IMR-90 (cell line): ENCODE measurements around the gene SLC38A6. TPM values are rescaled to one million over a fixed set of nuclear protein-coding genes. Genes with fewer than 3 reads are reported as not detected.

ENCODE experiments used
- ATAC-seq: fragments of 200-7000 bp; cut with Tn5 transposase; 2 replicates; pipeline ENCODE4 v1.9.1; 2020; ENCODE audit warnings: low read depth, mild to moderate bottlenecking, moderate library complexity
- BruUV-seq: library from RNA; stranded (reverse); fragments of 400-500 nt; replicated peaks from 2 replicates; lab custom pipeline; 2021; lab: Mats Ljungman, UMichigan
- CTCF ChIA-PET: fragments of 300-600 bp; formaldehyde crosslinking; extraction: SDS; loops from one replicate; lab custom pipeline; 2021; ENCODE audit warnings: antibody characterized with exemption; lab: Yijun Ruan, JAX
- POLR2A ChIA-PET: fragments of 300-600 bp; sonication (Branson Sonifier 250); formaldehyde crosslinking; loops from one replicate; lab custom pipeline; 2022; ENCODE audit warnings: antibody characterized with exemption; ENCODE audit not compliant: unreplicated experiment; lab: Charles Lee
- DNase-seq: peaks from one replicate; pipeline ENCODE4 v3.0.0; 2013
- H2AFZ ChIP-seq: replicated peaks from 2 replicates; pipeline ENCODE3; 2013; ENCODE audit warnings: low read length, mild to moderate bottlenecking; ENCODE audit not compliant: poor library complexity
- H2AK5ac ChIP-seq: 2 replicates; pipeline ENCODE4 v1.6.1; 2013; ENCODE audit warnings: low read depth, low read length, inconsistent platforms
- H2AK9ac ChIP-seq: replicated peaks from 2 replicates; pipeline ENCODE3; 2013; ENCODE audit warnings: mild to moderate bottlenecking, low read depth, low read length, moderate library complexity; ENCODE audit not compliant: poor library complexity
- H2BK120ac ChIP-seq: 2 replicates; pipeline ENCODE4 v1.6.1; 2013; ENCODE audit warnings: low read depth, low read length, inconsistent platforms
- H2BK15ac ChIP-seq: 3 replicates; pipeline ENCODE4 v1.6.1; 2013; ENCODE audit warnings: low read depth, low read length, inconsistent platforms
- H2BK20ac ChIP-seq: 2 replicates; pipeline ENCODE4 v1.6.1; 2013; ENCODE audit warnings: low read depth, mild to moderate bottlenecking, inconsistent platforms, low read length, moderate library complexity
- H2BK5ac ChIP-seq: 2 replicates; pipeline ENCODE4 v1.6.1; 2013; ENCODE audit warnings: mild to moderate bottlenecking, low read depth, low read length, inconsistent platforms; ENCODE audit not compliant: poor library complexity, severe bottlenecking
- H3K14ac ChIP-seq: replicated peaks from 2 replicates; pipeline ENCODE4 v1.6.1; 2013; ENCODE audit warnings: low read depth, low read length, inconsistent platforms
- H3K18ac ChIP-seq: 2 replicates; pipeline ENCODE4 v1.6.1; 2013; ENCODE audit warnings: low read depth, low read length, control low read depth
- H3K23ac ChIP-seq: 2 replicates; pipeline ENCODE4 v1.6.1; 2013; ENCODE audit warnings: low read depth, low read length, inconsistent platforms
- H3K27ac ChIP-seq: 2 replicates; pipeline ENCODE4 v1.5.1; 2013; ENCODE audit warnings: mild to moderate bottlenecking, control low read depth, low read length; ENCODE audit not compliant: insufficient read depth
- H3K27me3 ChIP-seq: 2 replicates; pipeline ENCODE4 v1.6.1; 2013; ENCODE audit warnings: low read length; ENCODE audit not compliant: control insufficient read depth, insufficient read depth
- H3K36me3 ChIP-seq: 2 replicates; pipeline ENCODE4 v1.6.1; 2013; ENCODE audit warnings: low read length, mixed read lengths; ENCODE audit not compliant: control insufficient read depth, insufficient read depth
- H3K4ac ChIP-seq: 2 replicates; pipeline ENCODE4 v1.6.1; 2013; ENCODE audit warnings: low read depth, low read length, inconsistent platforms
- H3K4me1 ChIP-seq: 2 replicates; pipeline ENCODE4 v1.6.1; 2013; ENCODE audit warnings: low read length, mixed read lengths; ENCODE audit not compliant: control insufficient read depth, insufficient read depth
- H3K4me2 ChIP-seq: 2 replicates; pipeline ENCODE4 v1.6.1; 2013; ENCODE audit warnings: low read depth, mild to moderate bottlenecking, control low read depth, low read length, moderate library complexity
- H3K4me3 ChIP-seq: 2 replicates; pipeline ENCODE4 v1.5.1; 2013; ENCODE audit warnings: low read depth, mild to moderate bottlenecking, control low read depth, low read length, moderate library complexity; ENCODE audit not compliant: insufficient read depth
- H3K56ac ChIP-seq: 2 replicates; pipeline ENCODE4 v1.6.1; 2013; ENCODE audit warnings: low read length, inconsistent platforms; ENCODE audit not compliant: insufficient read depth; ENCODE audit errors: extremely low read depth
- H3K79me1 ChIP-seq, 2 experiments: 2 replicates each; pipeline ENCODE4 v1.6.1; 2013; ENCODE audit warnings: low read length in 2 of 2, inconsistent platforms in 1 of 2, low read depth in 1 of 2
- H3K9ac ChIP-seq: 2 replicates; pipeline ENCODE4 v1.6.1; 2013; ENCODE audit warnings: low read depth, low read length, control low read depth
- H3K9me1 ChIP-seq: 2 replicates; pipeline ENCODE4 v1.6.1; 2013; ENCODE audit warnings: low read length, inconsistent platforms; ENCODE audit not compliant: insufficient read depth
- H3K9me3 ChIP-seq: 2 replicates; pipeline ENCODE4 v1.6.1; 2013; ENCODE audit warnings: low read length; ENCODE audit not compliant: control insufficient read depth, insufficient read depth
- H4K20me1 ChIP-seq: 2 replicates; pipeline ENCODE4 v1.6.1; 2013; ENCODE audit warnings: low read length, inconsistent platforms; ENCODE audit not compliant: insufficient read depth
- H4K5ac ChIP-seq: 2 replicates; pipeline ENCODE4 v1.6.1; 2013; ENCODE audit warnings: mild to moderate bottlenecking, low read depth, low read length, control low read depth
- H4K8ac ChIP-seq, 2 experiments: 2 replicates each; pipeline ENCODE4 v1.6.1; 2013; ENCODE audit warnings: low read depth in 2 of 2, low read length in 2 of 2, control low read depth in 1 of 2, inconsistent platforms in 1 of 2
- H4K91ac ChIP-seq: 2 replicates; pipeline ENCODE4 v1.6.1; 2013; ENCODE audit warnings: low read depth, low read length, inconsistent platforms; ENCODE audit not compliant: insufficient read depth
- BHLHE40 ChIP-seq: fragments of 150-350 bp; IDR thresholded peaks from 2 replicates; pipeline ENCODE4 v1.6.1; 2016; ENCODE audit warnings: mild to moderate bottlenecking, low read depth, low read length
- CEBPB ChIP-seq: IDR thresholded peaks from 2 replicates; pipeline ENCODE4 v1.6.1; 2012; ENCODE audit warnings: low read depth, low read length, improper control_type of control experiment
- ELK1 ChIP-seq: fragments of 150-350 bp; IDR thresholded peaks from 2 replicates; pipeline ENCODE4 v1.6.1; 2016; ENCODE audit warnings: low read depth, mild to moderate bottlenecking, low read length, moderate library complexity, borderline replicate concordance
- FOS ChIP-seq: fragments of 150-350 bp; IDR thresholded peaks from 2 replicates; pipeline ENCODE4 v1.6.1; 2016; ENCODE audit warnings: low read depth, low read length
- MAFK ChIP-seq: IDR thresholded peaks from 2 replicates; pipeline ENCODE4 v1.6.1; 2012; ENCODE audit warnings: low read depth, low read length, improper control_type of control experiment
- MAZ ChIP-seq: IDR thresholded peaks from 2 replicates; pipeline ENCODE4 v1.6.1; 2012; ENCODE audit warnings: low read depth, mild to moderate bottlenecking, low read length, improper control_type of control experiment, moderate library complexity, borderline replicate concordance
- MXI1 ChIP-seq: IDR thresholded peaks from 2 replicates; pipeline ENCODE4 v1.6.1; 2012; ENCODE audit warnings: low read depth, mild to moderate bottlenecking, low read length, moderate library complexity, borderline replicate concordance
- NFE2L2 ChIP-seq: fragments of 150-350 bp; IDR thresholded peaks from 2 replicates; pipeline ENCODE4 v1.6.1; 2016; ENCODE audit warnings: low read depth, mild to moderate bottlenecking, low read length
- RAD21 ChIP-seq: IDR thresholded peaks from 2 replicates; pipeline ENCODE4 v1.6.1; 2012; ENCODE audit warnings: low read length, improper control_type of control experiment
- RCOR1 ChIP-seq: IDR thresholded peaks from 2 replicates; pipeline ENCODE4 v1.6.1; 2012; ENCODE audit warnings: mild to moderate bottlenecking, low read length, improper control_type of control experiment; ENCODE audit not compliant: insufficient replicate concordance
- RFX5 ChIP-seq: IDR thresholded peaks from 2 replicates; pipeline ENCODE4 v1.8.0; 2012; ENCODE audit warnings: low read depth, mild to moderate bottlenecking, low read length, moderate library complexity
- SMC3 ChIP-seq: fragments of 150-350 bp; IDR thresholded peaks from 2 replicates; pipeline ENCODE4 v1.6.1; 2016; ENCODE audit warnings: low read depth, mild to moderate bottlenecking, antibody characterized with exemption, low read length, moderate library complexity
- USF2 ChIP-seq: fragments of 150-350 bp; IDR thresholded peaks from 2 replicates; pipeline ENCODE4 v1.6.1; 2017; ENCODE audit warnings: mild to moderate bottlenecking, antibody characterized with exemption, low read length, low read depth
- WGBS, 2 experiments: methylation state at CpG; one replicate each; pipeline versions ENCODE4 v1.1.5 to v1.1.7; 2013; ENCODE audit warnings: missing lambda C conversion rate in 2 of 2; ENCODE audit not compliant: insufficient read length in 1 of 2; ENCODE audit errors: extremely low coverage in 2 of 2; 5-methylcytosine and 5-hydroxymethylcytosine counted together
- dilution Hi-C: fragments of 300-500 bp; cut with HindIII; formaldehyde crosslinking; loops from one replicate; pipeline ENCODE4 v1.14.3; 2018; ENCODE audit warnings: low sequenced_read_pairs; ENCODE audit not compliant: unreplicated experiment
- in situ Hi-C: fragments of 300-500 bp; cut with MboI; formaldehyde crosslinking; loops from 3 replicates; pipeline ENCODE4 v1.14.3; 2019; ENCODE audit warnings: low sequenced_read_pairs, inconsistent platforms, mixed read lengths
- intact Hi-C: fragments of 100-400 bp; cut with micrococcal nuclease; formaldehyde crosslinking; loops from 2 replicates; pipeline ENCODE4 v1.10.0; 2022
- polyA plus RNA-seq, 3 experiments: library from polyadenylated mRNA; depleted of rRNA; stranded (reverse); fragments of >200 nt; gene quantifications; 2 replicates each; pipeline ENCODE4 v1.2.3, GENCODE V29; 2012; ENCODE audit warnings: low replicate concordance in 1 of 3
- total RNA-seq: library from RNA; depleted of rRNA; stranded (reverse); fragments of >200 nt; gene quantifications from 2 replicates; pipeline ENCODE4 v1.2.3, GENCODE V29; 2012

SLC38A6 gene
- total and polyA plus RNA-seq, 2 of the 4 experiments (the other 2 are of a cell fraction), result 15.5 to 18.3 TPM

- Histone ChIP-seq H3K9me3 (peaks cover 4% of the 10 kb centered on the region; the same call in 1 of the 2 replicates), H3K4me3 (no peak overlapping the region), H3K18ac (no peak overlapping the region), H3K9ac (no peak overlapping the region), H4K5ac (no peak overlapping the region), H2AK9ac (no peak overlapping the region), H3K56ac (no peak overlapping the region), H3K14ac (no peak overlapping the region), H3K4me1 (peaks cover 2% of the 10 kb centered on the region; the same call in 1 of the 2 replicates), H4K20me1 (no peaks in the 10 kb centered on the region), H3K9me1 (peaks cover 6% of the 10 kb centered on the region; the same call in 1 of the 2 replicates), H2BK5ac (no peak overlapping the region), H2BK20ac (no peak overlapping the region), H3K4ac (no peak overlapping the region), H3K27ac (peak overlapping the region; percentile 35; the same call in 1 of the 2 replicates), H2AK5ac (no peak overlapping the region), H3K4me2 (no peak overlapping the region), H3K79me1 (no peaks in the 10 kb centered on the region; a peak in 1 of 4 replicates), H3K36me3 (peaks cover 3% of the 10 kb centered on the region; the same call in 1 of the 2 replicates), H2BK120ac (no peak overlapping the region), H3K27me3 (no peaks in the 10 kb centered on the region), H2BK15ac (no peak overlapping the region), H4K91ac (no peak overlapping the region), H2AFZ (no peak overlapping the region), H3K23ac (no peak overlapping the region), H4K8ac (no peak overlapping the region)
- in situ Hi-C loops (no loop called here), intact Hi-C loops (no loop called here), dilution Hi-C loops (no loop called here)
- TF ChIP-seq FOS, result no peak
- no peak for TF ChIP-seq ELK1
- TF ChIP-seq BHLHE40, result no peak
- no peak for TF ChIP-seq RCOR1
- no peak for TF ChIP-seq RFX5
- TF ChIP-seq MXI1, result no peak
- TF ChIP-seq MAZ, result no peak
- no peak for TF ChIP-seq SMC3
- no peak for TF ChIP-seq RAD21
- no peak for TF ChIP-seq NFE2L2
- TF ChIP-seq CEBPB, result no peak
- TF ChIP-seq USF2, result no peak
- TF ChIP-seq MAFK, result no peak
- ChIA-PET CTCF (no interaction called here), POLR2A (no interaction called here)
- WGBS, 2 experiments, result no CpG with 5 or more reads among the region's 3 CpGs
- DNase-seq (no peak), ATAC-seq (no peak)
- no TSS peak for BruUV-seq
Measured at GRCh38 chr14:61051621-61052020, 70.6 kb downstream of the SLC38A6 start.
